HG02884 (cell line): ENCODE data around the gene TRAPPC2.
A peak's percentile ranks its signal among the peaks of the same experiment; 100 is the strongest.
"Not testable (repeated sequence)": the region's sequence is repeated elsewhere in the genome, so short reads cannot be mapped to it uniquely, and the experiment has no call there.

Experiments used
- ATAC-seq: cut with Tn5 transposase; IDR thresholded peaks from one replicate; pipeline ENCODE4 v1.9.1; 2021; ENCODE audit warnings: mild to moderate bottlenecking, moderate library complexity; ENCODE audit not compliant: unreplicated experiment

Gene TRAPPC2

DNA sequence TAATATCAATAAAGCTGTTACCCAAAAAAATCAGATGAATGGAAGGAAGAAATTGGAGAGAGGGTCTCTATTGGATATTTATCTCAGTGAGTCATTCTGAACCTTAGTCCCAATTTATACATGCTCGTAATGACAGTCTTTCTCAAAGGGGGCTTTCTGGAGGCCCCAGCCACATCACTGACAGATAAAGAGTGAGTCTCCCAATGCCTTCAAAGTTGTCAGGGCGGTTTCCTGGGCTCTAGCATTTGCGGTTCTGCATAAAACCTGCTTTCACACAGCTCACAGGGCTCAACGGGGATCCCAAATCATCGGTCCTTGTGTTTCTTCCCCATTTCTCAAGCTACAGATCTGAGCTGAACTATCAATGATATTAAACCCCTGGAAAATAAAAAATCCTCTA is 64.2 kb downstream of the TRAPPC2 start:
- no peak for ATAC-seq

DNA sequence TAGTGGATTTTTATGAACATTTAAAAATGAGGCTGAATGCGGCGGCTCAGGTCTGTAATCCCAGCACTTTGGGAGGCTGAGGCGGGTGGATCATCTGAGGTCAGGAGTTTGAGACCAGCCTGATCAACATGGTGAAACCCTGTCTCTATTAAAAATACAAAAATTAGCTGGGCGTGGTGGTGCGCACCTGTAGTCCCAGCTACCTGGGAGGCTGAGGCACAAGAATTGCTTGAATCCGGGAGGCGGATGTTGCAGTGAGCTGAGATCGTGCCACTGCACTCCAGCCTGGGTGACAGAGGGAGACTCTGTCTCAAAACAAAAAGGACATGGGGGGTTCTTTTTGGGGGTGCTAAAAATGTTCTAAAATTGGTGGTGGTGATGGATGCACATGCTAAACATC is 64.7 kb downstream of the TRAPPC2 start:
- not testable (repeated sequence) for ATAC-seq

DNA sequence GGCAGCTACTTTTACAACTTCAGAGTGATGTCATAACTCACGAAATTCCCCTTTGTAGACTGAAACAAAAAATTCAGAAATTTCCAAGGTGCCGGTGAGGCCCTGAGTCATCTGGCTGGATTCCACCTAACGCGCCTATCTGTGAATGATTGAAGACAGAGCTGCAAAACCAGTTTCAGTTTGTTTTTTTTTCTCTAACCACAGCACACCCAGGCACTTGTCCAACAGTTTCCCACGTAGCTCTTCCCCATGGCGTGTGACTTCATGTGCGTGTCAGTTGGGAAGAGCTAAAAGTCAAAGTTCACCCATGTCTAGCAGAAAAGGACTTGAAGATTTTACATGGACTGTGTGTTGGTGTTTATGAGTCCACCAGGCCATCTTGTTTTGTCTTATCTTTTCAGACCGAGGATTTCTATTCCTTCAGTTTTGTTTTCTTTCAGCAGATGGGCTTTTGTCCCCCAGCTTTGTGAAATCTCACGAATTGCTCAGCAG is 65.1 kb downstream of the TRAPPC2 start:
- ATAC-seq = peak; percentile 55

DNA sequence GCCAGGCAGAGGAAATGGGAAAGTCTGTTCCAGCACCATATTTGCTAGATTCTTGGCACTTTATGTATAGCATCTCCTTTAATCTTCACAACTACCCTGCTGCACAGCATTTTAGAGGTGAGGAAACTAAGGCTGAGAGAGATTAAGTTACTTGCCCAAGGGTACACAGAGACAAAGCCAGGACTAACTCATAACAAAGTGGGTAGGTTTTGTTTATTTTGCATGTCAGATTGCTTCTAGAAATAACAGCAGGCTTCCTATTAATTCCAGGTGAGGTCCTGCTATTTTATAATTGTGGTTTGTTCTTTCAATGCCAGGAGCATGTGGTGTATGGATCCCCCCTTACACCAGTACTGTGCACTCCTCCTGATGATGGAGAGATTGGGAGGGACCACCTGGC is 66.5 kb downstream of the TRAPPC2 start:
- no peak for ATAC-seq

DNA sequence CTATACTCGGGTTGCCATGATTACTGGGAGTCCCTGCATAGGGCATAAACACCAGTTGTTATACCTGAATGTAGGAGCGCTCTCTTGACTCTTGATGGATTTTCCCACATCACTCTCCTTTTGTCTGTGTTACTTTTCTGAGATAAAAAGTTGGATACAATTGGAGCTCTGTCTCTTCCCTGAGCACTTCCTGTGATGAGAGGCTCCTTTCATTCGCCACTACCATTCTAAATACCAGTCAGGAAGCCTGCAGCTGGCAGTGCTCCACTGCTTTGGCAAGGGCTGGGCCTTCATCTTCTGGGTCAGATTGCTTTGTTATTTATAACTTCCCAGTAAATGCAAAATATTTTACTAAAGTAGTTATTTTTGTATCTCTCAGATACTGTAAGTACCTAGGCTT is 67.6 kb downstream of the TRAPPC2 start:
- no peak for ATAC-seq

DNA sequence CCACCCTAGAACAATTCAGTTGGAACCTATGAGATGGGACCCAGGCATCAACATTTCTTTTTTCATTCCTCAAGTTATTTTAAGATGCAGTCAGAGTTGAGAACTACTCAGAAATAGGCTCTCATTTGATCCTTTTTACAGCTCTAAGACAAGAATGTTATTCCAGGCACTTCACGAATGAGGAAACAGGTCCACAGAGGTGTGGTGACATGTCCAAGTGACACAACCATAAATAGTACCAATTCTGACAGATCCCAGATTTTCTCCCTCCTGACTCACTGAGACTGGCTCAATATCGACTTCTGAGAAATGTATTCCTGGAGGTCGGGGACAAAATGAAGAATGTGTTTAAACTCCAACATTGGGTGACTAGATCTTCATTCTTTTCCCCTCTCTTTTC is 70.4 kb downstream of the TRAPPC2 start:
- ATAC-seq = no peak

DNA sequence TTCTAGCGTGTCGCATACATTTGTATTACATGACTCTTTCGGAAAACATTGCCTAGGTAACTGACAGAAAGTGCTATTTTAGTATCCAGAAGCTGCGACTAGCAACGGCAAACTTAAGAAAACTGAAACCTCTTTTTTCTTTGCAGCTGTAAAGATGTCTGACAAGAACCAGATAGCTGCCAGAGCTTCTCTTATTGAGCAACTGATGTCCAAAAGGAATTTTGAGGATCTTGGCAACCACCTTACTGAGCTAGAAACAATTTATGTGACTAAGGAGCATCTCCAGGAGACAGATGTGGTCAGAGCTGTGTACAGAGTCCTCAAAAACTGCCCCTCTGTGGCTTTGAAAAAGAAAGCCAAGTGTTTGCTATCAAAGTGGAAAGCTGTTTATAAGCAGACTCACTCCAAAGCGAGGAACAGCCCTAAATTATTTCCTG is 72.0 kb downstream of the TRAPPC2 start:
- ATAC-seq = no peak
